Endothelial cell of hepatic sinusoid (primary cell): ENCODE measurements around the gene UCP2.
"Not testable (repeated sequence)": the region's sequence is repeated elsewhere in the genome, so short reads cannot be mapped to it uniquely, and the experiment has no call there.

Source experiments
- in situ Hi-C: cut with HindIII; loops from 2 replicates; pipeline ENCODE4 v1.10.0; 2017; ENCODE audit warnings: low sequenced_read_pairs

UCP2 gene

GRCh38 chr11:73946798-73947458, 35.7 kb downstream of the UCP2 start:
- in situ Hi-C loops = no loop called here

GRCh38 chr11:73945396-73945795, 37.2 kb downstream of the UCP2 start:
- in situ Hi-C loops = no loop called here

- in situ Hi-C loops = no loop called here
These were observed 37.7 kb downstream of the UCP2 start for GRCh38 chr11:73944901-73945300.

- in situ Hi-C loops = no loop called here
These were observed 38.6 kb downstream of the UCP2 start for GRCh38 chr11:73944085-73944484.

- in situ Hi-C loops = no loop called here
These were observed 40.6 kb downstream of the UCP2 start for GRCh38 chr11:73942010-73942409.

GRCh38 chr11:73940801-73941570, 41.7 kb downstream of the UCP2 start:
- in situ Hi-C loops = no loop called here

- in situ Hi-C loops = no loop called here
These were observed 43.5 kb downstream of the UCP2 start for GRCh38 chr11:73939096-73939495.

GRCh38 chr11:73936047-73936446, 46.6 kb downstream of the UCP2 start:
- in situ Hi-C loops = not testable (repeated sequence)

- in situ Hi-C loops = no loop called here
These were observed 49.9 kb downstream of the UCP2 start for GRCh38 chr11:73932781-73933180.

- in situ Hi-C loops = no loop called here
These were observed 50.7 kb downstream of the UCP2 start for GRCh38 chr11:73931951-73932350.

GRCh38 chr11:73931039-73931645, 51.5 kb downstream of the UCP2 start:
- in situ Hi-C loops = no loop called here

- in situ Hi-C loops = no loop called here
These were observed 53.3 kb downstream of the UCP2 start for GRCh38 chr11:73929388-73929787.
